NCI-H1436 (cell line): ENCODE results near the gene HSDL2.
"Not testable (repeated sequence)": the region's sequence is repeated elsewhere in the genome, so short reads cannot be mapped to it uniquely, and the experiment has no call there.

Source experiments
- DNase-seq: peaks from one replicate; lab custom pipeline; 2025; lab: John Stamatoyannopoulos, UW

The HSDL2 gene

DNA sequence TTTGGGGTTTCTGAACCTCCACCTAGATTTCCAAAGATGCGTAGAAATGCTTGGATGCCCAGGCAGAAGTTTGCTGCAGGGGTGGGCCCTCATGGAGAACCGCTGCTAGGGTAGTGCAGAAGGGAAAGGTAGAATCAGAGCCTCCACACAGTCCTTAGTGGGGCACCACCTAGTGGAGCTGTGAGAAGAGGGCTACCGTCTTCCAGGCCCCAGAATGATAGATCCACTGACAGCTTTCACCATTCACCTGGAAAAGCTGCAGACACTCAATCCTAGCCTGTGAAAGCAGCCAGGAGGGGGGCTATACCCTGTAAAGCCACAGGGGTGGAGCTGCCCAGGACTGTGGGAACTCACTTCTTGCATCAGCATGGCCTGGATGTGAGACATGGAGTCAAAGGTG lies 13.3 kb upstream of the HSDL2 start:
- DNase-seq: no peak

DNA sequence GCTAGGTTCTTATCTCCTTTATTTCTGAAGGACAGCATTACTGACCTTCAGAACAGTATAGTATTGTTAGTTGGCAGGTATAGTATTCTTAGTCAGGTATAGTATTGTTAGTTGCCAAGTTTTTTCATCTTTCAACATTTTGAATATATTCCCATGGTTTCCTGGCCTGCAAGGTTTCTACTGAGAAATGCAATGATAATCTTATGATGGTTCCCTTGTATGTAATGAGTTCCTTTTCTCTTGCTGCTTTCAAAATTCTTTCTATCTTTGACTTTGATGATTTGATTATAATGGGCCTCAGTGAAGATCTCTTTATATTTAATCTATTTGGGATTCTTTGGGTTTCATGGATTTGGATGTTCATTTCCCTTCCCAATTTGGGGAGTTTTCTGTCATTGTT lies 12.4 kb upstream of the HSDL2 start:
- no peak for DNase-seq

DNA sequence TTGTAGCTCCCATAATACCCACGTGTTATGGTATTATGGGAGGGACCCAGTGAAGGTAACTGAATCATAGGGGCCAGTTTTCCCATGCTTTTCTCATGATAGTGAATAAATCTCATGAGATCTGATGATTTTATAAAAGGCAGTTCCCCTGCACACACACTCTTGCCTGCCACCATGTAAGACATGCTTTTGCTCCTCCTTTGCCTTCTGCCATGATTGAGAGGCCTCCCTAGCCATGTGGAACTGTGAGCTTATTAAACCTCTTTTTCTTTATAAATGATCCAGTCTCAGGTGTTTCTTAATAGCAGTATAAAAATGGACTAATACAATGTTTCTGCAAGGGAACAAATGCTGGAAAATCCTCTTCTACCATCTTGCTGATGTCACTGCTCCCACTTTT lies 10.1 kb upstream of the HSDL2 start:
- DNase-seq: no peak

DNA sequence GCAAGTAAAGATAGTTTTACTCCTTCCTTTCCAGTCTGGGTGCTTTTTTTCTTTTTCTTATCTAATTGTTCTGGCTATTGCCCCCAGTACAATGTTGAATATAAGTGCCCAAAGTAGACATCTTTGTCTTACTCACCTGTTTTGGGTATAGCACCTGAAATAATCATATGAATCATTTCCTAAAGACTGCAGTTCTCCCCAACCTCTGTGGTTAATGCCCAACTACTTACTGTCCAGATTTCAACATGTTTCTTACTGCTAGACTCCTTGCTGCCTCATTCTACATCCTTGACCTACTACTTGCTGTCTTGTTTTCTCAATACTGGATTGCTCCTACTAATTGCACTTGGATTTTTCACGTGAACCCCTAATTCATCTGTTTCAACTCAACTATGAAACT lies 8.8 kb upstream of the HSDL2 start:
- no peak for DNase-seq

DNA sequence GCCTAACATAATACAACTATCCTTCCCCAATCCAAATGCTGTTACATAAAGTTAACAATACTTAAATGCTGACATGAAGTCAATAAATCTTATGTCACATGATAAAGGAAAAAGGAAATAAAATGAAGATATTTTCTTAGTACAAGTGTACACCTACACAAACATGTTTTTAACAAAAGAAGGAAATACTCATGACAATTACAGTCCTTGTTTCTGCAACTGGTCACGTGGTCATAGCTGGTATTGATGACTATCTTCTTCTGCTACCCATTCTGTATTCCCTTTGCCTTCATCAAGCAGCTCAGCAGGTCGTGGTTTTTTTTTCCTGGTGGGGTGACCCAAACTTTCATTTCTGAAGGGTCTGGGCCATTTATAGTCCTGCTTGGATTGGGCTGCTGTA lies 6.2 kb upstream of the HSDL2 start:
- DNase-seq: not testable (repeated sequence)

DNA sequence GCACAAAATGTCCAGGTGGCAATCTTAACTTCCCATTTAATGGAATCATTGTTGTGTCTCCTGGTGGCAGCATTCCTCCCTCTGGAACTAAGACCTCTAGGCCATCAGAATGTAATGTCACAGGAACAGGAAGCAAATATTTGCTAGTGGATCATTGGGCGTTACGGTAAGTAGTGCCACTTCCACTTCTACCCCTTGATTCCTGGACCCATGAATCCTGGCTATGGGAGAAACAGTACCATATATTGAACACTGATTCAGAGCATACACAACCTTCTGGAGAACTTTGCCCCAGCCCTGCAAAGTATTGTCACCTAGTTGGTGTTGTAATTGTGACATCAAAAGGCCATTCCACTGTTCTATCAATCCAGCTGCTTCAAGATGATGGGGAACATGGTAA lies 5.7 kb upstream of the HSDL2 start:
- DNase-seq: not testable (repeated sequence)

DNA sequence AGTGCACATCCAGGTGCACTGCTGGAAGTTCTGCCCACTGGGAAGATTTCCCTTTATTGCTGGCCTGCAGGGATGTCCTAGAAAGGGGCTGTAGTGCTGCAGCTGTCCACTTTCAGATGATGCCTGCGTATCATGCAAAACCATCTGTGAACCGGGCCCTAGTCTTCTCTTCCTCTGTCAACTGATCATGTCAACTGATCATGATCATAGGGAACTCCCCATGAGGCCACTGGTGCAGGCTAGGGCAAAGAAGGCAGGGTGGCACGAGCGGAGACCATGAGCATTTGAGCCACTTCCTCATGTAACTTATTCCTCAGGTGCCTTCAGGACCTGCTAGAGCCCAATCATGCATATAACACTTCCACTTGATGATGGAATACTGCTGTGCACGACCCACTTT lies 4.5 kb upstream of the HSDL2 start:
- DNase-seq: no peak

DNA sequence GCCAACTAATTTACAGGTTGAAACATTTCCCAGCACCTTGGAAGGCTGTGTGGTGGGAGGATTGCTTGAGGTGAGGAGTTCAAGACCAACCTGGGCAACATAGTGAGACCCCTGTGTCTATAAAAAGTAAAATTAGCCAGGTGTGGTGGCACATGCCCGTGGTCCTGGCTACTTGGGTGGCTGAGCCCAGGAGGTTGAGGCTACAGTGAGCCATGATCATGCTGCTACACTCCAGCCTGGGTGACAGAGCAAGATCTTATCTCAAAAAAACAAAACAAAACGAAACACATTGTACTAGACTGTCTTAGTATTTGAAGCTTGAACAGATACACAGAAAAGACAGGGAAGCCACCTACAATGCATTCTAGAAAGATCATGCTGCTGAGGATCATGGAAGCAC lies 2.8 kb upstream of the HSDL2 start:
- DNase-seq: no peak

DNA sequence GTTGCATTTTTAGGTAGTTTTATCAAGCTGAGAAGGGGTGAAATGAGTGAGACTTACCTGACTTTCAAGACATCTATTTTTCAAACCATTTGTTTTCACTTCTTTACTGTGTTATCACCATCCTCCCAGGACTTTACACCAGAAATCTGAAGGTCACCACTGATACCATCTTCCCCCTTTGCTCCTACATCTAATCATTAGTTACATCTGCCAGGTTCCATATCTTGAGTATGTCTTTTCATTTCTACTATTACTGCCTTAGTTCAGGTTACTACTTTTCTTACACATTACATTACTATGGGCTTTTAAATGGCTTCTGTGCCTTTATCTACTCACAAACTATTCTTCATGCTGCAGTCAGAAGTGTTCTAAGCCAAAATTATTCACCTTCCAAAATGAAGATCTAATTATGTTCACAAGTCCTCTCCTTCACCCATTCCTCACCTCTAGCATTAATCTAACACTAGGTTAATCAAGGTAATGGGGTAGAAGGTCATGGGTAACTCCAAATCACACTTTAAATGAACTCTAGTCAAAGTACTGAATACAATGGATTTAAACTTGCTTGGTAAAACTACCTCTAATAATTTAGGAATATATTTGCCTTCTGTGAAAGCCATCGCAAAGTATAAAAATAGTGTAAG lies 2.1 kb upstream of the HSDL2 start:
- DNase-seq: no peak

DNA sequence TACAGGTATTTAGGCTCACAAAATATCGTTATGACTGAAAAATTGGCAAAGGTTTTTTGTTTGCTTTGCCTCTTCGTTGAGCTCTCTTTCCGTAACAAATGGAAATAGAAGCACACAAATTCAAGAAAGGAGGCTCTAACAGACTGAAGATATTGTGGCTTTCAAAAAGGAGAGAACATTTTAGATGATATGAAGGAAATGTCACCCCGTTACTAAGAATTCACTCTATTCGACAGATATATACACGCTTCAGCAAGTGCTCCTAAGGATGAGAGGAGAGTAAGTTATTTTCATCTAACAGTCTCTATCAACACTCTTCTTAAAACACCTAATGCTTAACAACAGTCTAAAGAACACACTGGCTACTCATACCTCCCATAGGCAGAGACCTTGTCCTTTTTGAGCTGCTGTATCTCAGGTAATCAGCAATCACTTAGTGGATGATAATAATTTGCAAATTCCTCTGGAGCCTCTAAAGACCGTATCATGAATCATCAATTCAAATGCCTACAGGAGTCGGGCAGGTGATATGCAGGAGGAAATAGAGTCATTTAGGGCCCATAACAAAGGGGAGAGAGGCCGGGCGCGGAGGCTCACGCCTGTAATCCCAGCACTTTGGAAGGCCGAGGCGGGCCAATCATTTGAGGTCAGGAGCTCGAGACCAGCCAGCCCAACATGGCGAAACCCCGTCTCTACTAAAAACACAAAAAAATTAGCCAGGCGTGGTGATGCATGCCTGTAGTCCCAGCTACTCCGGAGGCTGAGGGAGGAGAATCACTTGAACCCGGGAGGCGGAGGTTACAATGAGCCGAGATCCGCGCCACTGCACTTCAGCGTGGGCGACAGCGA lies 1.4 kb upstream of the HSDL2 start:
- DNase-seq: no peak

DNA sequence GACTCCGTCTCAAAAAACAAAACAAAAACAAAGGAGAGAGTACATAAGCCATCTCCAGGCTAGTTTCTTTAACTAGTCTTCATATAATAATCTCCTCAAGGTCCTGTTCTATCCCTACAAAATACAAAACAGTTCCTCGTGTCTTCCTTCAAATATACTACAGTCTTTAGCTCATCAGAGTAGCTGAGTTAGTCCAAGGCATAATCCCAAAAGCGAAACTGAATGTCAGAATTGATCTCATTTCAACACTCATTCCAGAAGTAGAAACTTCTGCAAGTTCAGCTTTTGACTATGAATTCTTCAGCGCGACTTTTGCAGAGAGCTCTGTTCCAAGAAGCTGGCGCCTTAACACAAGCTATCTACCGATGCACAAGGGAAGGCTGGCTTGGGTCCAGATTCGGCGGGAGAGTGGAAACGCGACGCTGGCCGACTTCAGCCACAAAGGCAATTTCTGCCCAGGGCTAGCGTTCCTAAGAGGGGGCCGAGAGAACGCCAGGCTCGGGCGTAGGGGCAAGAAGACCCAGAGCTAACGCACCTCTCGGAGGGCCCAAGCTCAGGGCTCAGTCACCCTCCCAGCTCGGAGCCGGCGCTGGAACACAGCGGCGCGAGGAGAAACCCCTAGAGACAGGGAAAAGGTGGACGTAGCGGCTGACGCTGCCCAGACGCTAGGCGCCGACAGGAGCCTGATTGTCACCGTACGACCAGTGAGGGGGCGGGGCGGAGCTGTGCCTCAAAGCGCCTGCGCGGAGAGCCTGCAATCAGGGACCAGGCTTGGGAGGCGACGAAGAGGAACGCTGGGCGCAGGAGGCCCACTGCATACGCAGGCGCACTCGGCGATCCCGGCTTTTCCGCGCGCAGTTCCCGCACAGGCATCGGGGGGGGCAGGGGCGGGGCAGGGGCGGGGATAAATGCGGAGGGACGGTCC lies 469 bp upstream of the HSDL2 start:
- DNase-seq: peak; percentile 98

DNA sequence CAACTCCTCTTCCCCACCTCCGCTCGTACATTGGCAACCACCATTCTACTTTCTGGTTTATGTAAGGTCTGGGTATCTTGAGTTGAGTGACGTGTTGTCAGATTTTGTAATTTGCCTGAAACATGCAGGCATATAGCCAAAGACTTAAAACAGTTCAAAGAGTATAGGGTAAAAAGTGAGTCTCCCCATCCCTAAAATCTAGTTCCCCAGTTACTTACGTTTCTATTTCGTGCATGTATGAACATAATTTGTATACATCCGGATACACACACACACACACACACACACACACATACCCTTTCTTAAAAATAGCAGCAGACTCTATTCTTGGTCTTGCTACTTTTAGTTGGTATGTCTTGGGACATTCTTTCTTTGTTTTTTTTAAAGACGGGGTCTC lies 915 bp downstream of the HSDL2 start:
- no peak for DNase-seq

DNA sequence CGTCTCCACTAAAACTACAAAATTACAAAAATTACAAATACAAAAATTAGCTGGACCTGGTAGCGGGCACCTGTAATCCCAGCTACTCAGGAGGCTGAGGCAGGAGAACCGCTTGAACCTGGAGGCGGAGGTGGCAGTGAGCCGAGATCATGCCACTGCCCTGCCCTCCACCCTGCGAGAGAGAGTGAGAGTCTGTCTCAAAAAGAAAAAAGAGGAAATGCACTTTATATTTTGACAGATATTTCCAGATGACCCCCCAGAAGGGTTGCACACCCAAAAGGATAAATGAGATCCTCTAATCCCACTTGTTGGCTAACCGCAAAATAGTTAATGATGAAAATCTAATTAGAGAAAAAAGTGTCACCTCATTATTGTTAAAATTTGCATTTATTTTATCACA lies 2.2 kb downstream of the HSDL2 start:
- DNase-seq: no peak

DNA sequence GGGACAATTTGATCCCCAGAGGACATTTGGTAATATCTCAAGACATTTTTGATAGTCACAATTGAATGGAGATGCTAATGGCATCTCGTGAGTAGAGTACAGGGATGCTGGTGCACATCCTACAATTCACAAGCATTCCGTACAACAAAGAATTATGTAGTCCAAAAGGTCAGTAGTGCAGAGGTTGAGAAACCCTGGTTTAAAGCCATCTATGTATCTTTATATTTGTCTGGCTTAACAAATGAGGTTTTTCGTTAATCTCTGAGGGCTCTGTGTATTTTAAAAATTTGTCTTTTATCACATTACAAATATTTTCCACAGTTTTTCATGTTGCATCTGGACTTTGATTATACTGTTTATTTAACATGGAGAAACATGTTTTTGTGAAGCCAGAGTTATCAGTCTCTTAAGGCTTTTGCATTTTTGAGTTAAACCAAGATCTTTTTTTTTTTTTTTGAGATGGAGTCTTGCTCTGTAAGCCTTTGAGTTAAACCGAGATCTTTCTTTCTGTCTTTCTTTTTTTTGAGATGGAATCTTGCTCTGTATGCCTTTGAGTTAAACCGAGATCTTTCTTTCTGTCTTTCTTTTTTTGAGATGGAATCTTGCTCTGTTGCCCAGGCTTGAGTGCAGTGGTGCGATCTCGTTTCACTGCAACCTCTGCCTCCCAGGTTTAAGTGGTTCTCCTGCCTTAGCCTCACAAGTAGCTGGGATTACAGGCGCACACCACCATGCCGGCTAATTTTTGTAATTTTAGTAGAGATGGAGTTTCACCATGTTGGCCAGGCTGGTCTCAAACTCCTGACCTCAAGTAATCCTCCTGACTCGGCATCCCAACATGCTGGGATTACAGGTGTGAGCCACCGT lies 2.8 kb downstream of the HSDL2 start:
- no peak for DNase-seq

DNA sequence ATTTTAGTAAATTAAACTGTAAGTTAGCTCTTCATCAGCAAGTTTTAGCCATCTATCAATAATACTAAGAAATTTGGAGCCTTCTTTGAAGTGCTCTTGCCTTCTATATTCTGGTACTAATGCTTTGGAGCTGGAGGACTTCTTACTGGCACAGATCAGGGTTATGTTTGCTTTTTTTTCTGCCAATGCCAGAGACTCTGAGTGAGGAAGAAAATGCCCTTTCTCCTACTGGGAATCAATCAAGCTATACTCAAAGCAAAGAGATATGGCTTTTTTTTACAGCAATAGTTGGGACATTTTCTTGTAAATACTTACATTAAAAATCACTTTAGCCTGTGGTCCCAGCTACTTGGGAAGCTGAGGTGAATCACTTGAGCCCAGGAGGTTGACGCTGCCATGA lies 4.3 kb downstream of the HSDL2 start:
- no peak for DNase-seq

DNA sequence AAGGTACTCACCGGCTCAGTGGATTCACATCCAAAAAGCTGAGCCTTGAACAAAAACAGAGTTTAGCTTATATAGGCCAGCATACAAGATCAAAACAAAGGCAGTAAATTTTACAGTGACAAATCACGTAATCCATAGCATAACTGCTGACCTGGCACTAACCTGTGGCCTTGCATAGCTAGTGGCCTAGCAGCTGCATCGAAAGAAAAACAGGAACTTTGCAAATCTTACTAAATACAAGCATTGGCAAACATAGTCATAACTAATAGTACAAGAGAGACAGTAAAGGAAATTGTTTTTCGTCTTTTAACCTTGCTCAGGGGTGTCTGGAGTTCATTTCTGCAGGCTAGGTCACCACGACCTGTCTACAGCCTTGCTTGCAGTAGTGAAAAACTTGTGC lies 4.8 kb downstream of the HSDL2 start:
- DNase-seq: no peak

DNA sequence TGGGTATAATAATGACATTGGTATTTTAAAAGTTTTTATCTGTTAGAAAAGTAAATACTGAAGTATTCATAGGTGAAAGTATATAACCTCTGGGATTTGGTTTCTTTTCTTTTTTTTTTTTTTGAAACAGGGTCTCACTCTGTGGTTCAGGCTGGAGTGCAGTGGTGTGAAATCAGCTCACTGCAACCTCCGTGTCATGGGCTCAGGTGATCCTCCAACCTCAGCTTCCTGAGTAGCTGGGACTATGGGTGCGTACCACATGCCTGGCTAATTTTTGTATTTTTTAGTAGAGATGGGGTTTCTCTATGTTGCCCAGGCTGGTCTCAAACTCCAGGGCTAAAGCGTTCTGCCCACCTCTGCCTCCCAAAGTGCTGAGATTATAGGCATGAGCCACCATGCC lies 7.2 kb downstream of the HSDL2 start:
- DNase-seq: no peak

DNA sequence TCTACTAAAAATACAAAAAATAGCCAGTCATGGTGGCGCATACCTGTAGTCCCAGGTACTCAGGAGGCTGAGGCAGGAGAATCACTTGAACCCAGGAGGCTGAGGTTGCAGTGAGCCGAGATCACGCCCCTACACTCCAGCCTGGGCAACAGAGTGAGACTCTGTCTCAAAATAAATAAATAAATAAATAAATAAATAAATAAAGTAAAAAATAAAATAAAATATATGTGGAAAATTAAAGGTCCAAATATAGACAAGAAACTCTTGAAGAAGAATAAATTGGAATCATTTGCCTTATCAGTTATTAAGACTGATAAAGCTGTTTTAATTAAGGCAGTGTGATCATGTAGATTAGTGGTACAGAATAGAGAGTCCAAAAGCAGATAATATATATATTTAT lies 10.0 kb downstream of the HSDL2 start:
- not testable (repeated sequence) for DNase-seq

DNA sequence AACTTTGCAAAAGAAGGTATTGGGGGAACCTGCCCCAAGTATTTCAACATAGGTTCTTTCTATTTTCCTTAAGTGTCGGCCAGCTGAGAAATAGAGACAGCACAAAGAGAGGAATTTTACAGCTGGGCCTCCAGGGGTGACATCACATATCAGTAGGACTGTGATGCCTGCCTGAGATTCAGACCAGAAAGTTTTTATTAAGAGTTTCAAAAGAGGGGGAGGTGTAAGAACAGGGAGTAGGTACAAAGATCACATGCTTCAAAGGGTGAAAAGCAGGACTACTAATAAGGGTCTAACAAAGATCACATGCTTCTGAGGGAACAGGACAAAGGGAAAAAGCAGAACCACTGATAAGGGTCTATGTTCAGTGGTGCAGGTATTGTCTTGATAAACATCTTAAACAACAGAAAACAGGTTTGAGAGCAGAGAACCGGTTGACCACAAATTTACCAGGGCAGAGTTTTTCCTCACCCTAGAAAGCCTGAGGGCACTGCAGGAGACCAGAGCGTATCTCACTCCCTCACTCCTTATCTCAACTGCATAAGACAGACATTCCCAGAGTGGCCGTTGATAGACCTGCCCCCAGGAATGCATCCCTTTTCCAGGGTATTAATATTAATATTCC lies 12.1 kb downstream of the HSDL2 start:
- DNase-seq: not testable (repeated sequence)

DNA sequence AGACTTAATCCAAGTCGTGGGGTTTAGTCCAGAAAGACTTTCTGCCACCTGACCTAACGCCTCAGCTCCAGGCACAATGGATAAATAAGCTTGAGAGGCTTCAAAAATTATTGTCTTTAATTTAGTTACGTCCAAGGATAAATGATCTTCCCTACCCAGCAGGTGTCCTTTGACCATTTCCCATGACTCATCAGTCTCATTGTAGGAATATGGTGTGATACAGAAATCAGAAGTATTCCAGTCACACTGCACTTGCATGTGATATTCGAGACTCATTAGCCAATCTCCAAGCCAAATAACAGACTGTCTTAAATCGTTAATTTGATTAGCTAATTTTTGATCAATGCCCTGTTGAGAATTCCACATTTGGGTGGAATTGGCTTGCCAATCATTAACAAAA lies 13.2 kb downstream of the HSDL2 start:
- DNase-seq: not testable (repeated sequence)

DNA sequence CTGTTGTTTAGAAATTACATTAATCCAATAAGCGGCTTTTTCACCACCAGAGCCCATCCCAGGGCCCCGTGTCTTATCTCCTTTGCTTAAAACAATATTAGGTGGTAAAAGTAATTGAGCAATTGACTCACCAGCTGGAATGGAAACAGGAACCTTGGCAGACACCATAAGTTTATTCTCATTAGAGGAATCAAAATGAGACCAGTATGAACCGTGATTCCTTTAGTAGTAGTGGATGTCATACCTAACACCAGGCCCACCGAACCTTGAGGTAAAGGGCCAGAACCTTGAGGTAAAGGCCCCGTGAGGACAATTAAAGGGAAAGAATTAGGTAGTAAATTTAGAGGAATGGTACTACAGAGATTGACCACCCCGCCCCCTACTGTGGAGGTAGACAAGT lies 16.5 kb downstream of the HSDL2 start:
- no peak for DNase-seq
